CD4-positive, alpha-beta T cell treated with Interferon gamma for 1 hour (primary cell): Measurements from ENCODE around the gene ROPN1B.
"Not testable (repeated sequence)": the region's sequence is repeated elsewhere in the genome, so short reads cannot be mapped to it uniquely, and the experiment has no call there.

Experiments used
- DNase-seq: peaks from one replicate; pipeline ENCODE4 v3.0.0-alpha.2; 2020

The ROPN1B gene

DNA sequence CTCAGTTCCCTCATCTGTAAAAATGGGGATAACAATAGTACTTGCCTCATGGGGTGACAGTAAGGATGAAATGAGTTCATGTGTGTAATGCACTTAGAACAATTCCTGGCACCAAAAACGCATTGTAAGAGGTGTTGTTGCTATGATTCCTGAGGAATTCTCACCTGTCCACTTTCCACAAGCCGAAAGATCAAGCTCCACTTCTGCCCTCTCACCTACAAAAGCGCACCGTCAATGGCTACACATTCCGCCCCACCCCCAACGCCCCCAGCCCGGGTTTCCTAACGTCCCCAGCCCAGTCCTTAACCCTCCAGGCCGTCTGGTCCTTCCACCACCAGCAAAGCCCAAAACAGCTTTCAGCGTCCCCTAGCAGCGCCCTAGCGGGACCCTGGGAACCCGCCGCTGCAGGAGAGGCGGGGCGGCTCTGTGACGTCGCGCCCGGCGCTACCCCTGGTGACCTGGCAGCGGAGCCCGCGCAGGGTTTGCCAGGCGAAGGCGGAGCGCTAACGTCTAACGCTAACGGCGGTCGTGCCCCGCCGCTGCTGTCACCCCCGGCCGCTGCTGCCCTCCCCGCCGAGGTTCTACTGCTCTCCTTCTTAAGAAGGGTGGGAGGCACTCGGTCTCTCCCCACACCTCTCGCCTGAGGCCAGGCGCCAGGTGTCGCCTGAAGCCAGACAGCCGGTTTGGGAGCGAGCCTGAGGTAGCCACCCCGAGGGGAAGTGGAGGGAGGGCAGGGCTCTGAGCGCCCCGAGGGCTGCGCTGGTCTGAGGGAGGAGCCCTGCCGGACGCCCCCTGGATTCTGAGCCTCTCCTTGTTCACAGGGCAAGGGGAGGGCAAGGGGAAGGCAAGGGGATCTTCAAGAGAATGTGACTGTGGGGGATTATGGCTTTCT lies at the start of gene ROPN1B:
ROPN1B (plus strand) TSS at position 478 of the 892 bp plus-strand sequence. CDS start 2,877 bp downstream, outside the sequence.
- DNase-seq, result not testable (repeated sequence)

DNA sequence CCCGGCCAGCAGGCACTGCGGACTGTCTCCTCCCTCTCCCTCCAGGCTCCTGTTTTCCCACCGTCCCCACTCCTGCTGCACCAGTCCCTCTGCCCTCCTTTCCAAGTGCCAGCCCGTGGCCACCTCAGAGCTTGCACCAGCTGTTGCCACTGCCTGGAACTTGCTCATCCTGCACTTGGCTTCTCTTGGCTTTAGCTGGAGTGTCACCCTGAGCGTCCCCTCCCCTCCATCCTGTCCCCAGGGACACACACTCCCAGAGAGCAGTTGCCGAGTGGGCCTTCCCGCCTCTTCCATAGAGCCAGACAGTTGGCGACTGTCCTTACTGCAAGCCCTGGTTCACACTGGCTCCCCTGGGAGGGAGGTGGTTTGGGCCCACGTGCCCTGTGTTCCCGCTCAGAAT lies 48.8 kb upstream of the ROPN1B start:
- DNase-seq, result not testable (repeated sequence)

DNA sequence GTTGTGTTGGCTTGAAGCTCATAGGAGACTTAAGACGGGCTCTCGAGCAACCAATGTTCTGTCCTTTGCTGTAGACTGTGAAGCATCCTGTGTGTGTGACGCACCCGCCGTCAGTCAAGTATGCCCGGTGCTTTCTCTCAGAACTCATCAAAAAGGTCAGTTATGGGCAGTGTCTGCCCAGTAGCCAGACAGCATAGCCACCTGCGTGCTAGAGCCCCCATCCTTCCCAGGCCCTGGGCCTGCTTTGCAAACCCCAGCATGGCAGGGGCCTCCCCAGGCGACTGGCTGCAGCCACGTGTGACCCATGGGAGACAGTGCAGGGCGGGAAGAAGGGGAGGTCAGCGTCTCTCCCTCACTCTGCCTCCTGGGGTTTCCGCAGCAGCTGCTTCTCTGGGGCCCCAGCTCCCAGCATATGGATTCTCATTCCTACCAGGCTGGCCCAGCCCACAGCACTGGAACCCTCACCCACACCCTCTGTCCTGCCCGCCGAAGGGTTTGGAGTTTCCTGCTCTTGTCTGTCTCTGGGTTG lies 48.2 kb upstream of the ROPN1B start:
- DNase-seq, result not testable (repeated sequence)

DNA sequence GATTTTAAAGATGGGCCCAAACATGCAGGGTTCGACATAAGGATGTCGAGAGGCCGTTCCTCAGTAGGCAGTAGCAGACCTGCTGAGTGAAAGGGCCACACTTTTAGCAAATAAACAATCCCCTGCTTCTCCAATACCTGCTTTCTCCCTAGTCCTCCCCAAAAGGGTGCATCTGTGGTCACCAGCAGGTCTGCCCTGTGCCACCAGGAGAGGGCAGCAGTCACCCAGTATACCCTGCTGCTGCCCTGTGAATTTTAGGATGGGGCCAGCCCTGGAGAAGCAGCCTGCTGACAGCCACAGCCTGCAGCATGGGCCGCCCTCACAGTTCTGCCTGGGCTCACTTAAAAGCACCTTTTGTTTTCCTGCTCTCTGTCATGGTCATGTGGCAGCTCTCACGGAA lies 47.3 kb upstream of the ROPN1B start:
- peak; percentile 56 for DNase-seq

- not testable (repeated sequence) for DNase-seq
These were observed 45.5 kb upstream of the ROPN1B start for GRCh38 chr3:125923324-125924115.

DNA sequence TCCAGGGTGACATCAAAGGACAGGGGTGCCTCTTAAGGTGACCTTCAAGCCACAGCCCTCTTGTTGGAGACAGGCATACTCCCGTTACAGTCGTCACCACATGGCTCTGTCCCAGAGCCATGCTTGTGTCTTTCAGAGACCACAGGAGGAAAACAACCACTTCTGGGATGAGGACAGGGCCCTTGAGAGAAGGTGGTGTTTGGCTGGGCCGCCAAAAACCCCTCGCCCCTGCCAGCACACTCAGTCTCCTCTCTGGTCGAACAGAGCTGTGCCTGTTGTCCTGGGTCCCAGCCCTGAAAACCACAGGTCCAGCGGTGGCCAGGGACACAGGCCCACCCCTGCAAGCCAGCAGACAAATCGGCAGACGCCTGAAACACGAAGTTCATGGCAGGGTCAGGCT lies 44.7 kb upstream of the ROPN1B start:
- DNase-seq, result not testable (repeated sequence)

DNA sequence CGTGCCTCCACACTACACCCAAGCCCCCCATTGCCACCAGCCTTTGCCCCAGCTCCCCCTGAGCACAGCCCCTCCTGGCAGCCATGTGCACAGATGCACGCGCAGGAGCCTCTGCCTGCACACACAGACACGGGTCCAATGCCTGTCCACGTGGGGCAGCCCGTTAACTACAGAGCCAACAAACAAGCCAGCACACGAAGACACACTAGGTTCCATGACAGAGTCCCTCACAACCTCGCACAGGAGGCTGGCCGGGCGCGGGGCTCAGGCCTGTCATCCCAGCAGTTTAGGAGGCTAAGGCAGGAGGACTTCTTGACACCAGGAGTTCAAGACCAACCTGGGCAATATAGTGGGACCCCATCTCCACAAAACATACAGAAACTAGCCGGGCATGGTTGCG lies 43.3 kb upstream of the ROPN1B start:
- not testable (repeated sequence) for DNase-seq

- DNase-seq, result peak; percentile 42
These were observed 40.0 kb upstream of the ROPN1B start for GRCh38 chr3:125928771-125929545.

- not testable (repeated sequence) for DNase-seq
These were observed 39.2 kb upstream of the ROPN1B start for GRCh38 chr3:125929765-125930164.

GRCh38 chr3:125931355-125931880 lies 37.6 kb upstream of the ROPN1B start:
- not testable (repeated sequence) for DNase-seq

- not testable (repeated sequence) for DNase-seq
These were observed 35.4 kb upstream of the ROPN1B start for GRCh38 chr3:125933397-125934173.

GRCh38 chr3:125935252-125935874 lies 33.6 kb upstream of the ROPN1B start:
- not testable (repeated sequence) for DNase-seq

DNA sequence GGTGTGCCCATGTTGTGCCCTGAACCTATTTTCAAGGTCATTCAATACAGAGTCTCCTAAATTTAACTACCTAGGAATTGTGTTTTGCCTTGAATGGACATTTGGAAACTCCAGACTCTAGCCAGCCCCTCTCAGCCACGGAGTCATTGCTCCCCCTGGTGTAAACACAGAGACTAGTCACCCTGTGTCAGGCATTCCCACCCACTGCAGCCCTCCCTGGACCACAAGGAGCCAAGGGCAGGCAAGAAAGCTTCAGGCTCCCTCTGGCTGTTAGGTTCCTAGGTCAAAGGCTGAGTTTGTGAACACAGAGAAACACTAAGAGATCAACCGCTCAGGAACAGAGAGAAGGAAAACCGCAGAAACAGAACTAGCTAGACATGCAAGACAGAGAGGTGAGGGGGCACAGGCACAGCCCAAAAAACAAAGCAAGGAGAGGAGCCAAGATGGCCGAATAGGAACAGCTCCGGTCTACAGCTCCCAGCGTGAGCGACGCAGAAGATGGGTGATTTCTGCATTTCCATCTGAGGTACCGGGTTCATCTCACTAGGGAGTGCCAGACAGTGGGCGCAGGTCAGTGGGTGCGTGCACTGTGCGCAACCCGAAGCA lies 32.7 kb upstream of the ROPN1B start:
- DNase-seq, result not testable (repeated sequence)

DNA sequence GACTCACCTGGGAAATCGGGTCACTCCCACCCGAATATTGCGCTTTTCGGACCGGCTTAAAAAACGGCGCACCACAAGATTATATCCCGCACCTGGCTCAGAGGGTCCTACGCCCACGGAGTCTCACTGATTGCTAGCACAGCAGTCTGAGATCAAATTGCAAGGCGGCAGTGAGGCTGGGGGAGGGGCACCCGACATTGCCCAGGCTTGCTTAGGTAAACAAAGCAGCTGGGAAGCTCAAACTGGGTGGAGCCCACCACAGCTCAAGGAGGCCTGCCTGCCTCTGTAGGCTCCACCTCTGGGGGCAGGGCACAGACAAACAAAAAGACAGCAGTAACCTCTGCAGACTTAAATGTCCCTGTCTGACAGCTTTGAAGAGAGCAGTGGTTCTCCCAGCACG lies 32.1 kb upstream of the ROPN1B start:
- not testable (repeated sequence) for DNase-seq

- not testable (repeated sequence) for DNase-seq
These were observed 21.2 kb upstream of the ROPN1B start for GRCh38 chr3:125947806-125948205.

GRCh38 chr3:125948901-125949300 lies 20.1 kb upstream of the ROPN1B start:
- DNase-seq, result not testable (repeated sequence)

- not testable (repeated sequence) for DNase-seq
These were observed 17.8 kb upstream of the ROPN1B start for GRCh38 chr3:125951176-125951575.

- not testable (repeated sequence) for DNase-seq
These were observed 12.0 kb upstream of the ROPN1B start for GRCh38 chr3:125957020-125957419.

DNA sequence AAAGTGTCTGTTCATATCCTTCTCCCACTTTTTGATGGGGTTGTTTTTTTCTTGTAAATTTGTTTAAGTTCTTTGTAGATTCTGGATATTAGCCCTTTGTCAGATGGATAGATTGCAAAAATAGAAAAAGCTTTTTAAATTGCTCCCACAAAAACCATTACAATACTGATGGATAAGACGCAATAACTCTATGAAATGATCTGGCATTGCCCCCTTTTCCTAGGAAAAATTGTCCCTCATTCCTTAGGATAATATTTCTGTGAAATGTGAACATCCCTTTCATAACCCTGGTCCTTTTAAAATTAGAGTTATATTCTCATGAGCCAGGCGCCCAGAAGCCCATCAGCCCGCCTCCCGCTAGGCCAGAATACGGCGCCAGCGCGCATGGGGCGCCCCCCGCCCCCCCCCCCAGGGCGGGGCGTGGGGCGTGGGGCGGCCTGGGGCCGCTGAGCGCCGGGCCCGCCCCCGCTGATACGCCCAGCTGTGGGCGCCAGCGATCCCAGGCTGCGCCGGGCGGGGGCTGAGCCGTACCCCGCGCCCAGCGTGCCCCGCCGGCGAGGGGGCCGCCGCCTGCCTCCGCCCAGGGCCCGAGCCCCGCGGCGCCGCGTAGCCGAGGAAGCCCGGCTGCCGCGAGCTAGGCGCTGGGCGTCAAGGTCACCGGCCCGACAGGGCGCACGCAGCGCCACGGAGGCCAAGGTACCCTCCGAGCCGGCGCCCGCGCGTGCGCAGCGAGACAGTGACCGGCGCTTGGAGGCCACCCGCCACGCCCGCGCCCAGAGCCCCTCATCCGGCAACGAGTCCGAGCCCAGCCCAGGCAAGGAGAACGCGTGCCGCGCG lies 11.1 kb upstream of the ROPN1B start:
- no peak for DNase-seq
